Naive thymus-derived CD4-positive, alpha-beta T cell (primary cell): ENCODE data around the gene ANKLE1. TPM values are rescaled to one million over a fixed set of nuclear protein-coding genes. Genes with fewer than 3 reads are reported as not detected.
A peak's percentile ranks its signal among the peaks of the same experiment; 100 is the strongest.

Source experiments
- ATAC-seq: fragments of 150-1000 bp; cut with Tn5 transposase; 2 replicates; pipeline ENCODE4 v1.10.0; 2021; ENCODE audit warnings: mild to moderate bottlenecking, moderate library complexity
- CTCF ChIA-PET: fragments of 350-600 bp; sonication (Branson Sonifier 250); formaldehyde crosslinking; loops from one replicate; lab custom pipeline; 2021; ENCODE audit warnings: antibody characterized with exemption; lab: Charles Lee
- POLR2A ChIA-PET: fragments of 350-600 bp; sonication (Branson Sonifier 250); formaldehyde crosslinking; loops from one replicate; lab custom pipeline; 2021; ENCODE audit warnings: antibody characterized with exemption, inconsistent platforms; lab: Charles Lee
- DNase-seq, 9 donors: peaks; one replicate each; pipeline versions ENCODE4 v3.0.0 to v3.0.0-alpha.2; 2020 to 2022; ENCODE audit warnings: mixed read lengths in 1 of 9
- H3K27ac ChIP-seq: one replicate; pipeline ENCODE4 v1.7.0; 2013; ENCODE audit warnings: mild to moderate bottlenecking, low read depth, low read length, moderate library complexity
- H3K27me3 ChIP-seq, 2 donors: one replicate each; pipeline ENCODE4 v1.7.0; 2013; ENCODE audit warnings: low read length in 2 of 2, mild to moderate bottlenecking in 2 of 2, moderate library complexity in 2 of 2; ENCODE audit not compliant: control insufficient read depth in 2 of 2, insufficient read depth in 2 of 2
- H3K36me3 ChIP-seq, 3 experiments: 1 replicate in 2 of 3; 2 replicates in 1 of 3; pipeline ENCODE4 v1.7.0; 2013; ENCODE audit warnings: low read length in 3 of 3, mild to moderate bottlenecking in 3 of 3, moderate library complexity in 1 of 3; ENCODE audit not compliant: insufficient read depth in 3 of 3, control insufficient read depth in 2 of 3
- H3K4me1 ChIP-seq, 2 donors: one replicate each; pipeline ENCODE4 v1.7.0; 2013; ENCODE audit warnings: low read length in 2 of 2, mild to moderate bottlenecking in 2 of 2, moderate library complexity in 1 of 2; ENCODE audit not compliant: control insufficient read depth in 2 of 2, insufficient read depth in 2 of 2
- H3K4me3 ChIP-seq: 2 replicates; pipeline ENCODE4 v1.7.0; 2013; ENCODE audit warnings: mild to moderate bottlenecking, low read length
- H3K9me3 ChIP-seq, 3 experiments: 1 replicate in 2 of 3; 2 replicates in 1 of 3; pipeline ENCODE4 v1.7.0; 2013; ENCODE audit warnings: low read length in 3 of 3; ENCODE audit not compliant: control insufficient read depth in 2 of 3
- H3K27ac Mint-ChIP-seq, 9 donors: one replicate each; pipeline ENCODE4 v1.8.0; 2020 to 2022; ENCODE audit warnings: mixed read lengths in 9 of 9, mild to moderate bottlenecking in 8 of 9, moderate library complexity in 5 of 9, inconsistent platforms in 2 of 9
- H3K27me3 Mint-ChIP-seq, 5 donors: one replicate each; pipeline ENCODE4 v1.8.0; 2021 to 2022; ENCODE audit warnings: mixed read lengths in 5 of 5, mild to moderate bottlenecking in 1 of 5
- H3K36me3 Mint-ChIP-seq, 5 donors: one replicate each; pipeline ENCODE4 v1.8.0; 2020 to 2022; ENCODE audit warnings: mixed read lengths in 5 of 5, mild to moderate bottlenecking in 3 of 5, inconsistent platforms in 1 of 5
- H3K4me1 Mint-ChIP-seq, 7 donors: one replicate each; pipeline ENCODE4 v1.8.0; 2020 to 2022; ENCODE audit warnings: mixed read lengths in 7 of 7, mild to moderate bottlenecking in 3 of 7, inconsistent platforms in 1 of 7
- H3K4me3 Mint-ChIP-seq, 10 donors: one replicate each; pipeline ENCODE4 v1.8.0; 2020 to 2022; ENCODE audit warnings: mild to moderate bottlenecking in 10 of 10, mixed read lengths in 10 of 10, moderate library complexity in 6 of 10, inconsistent platforms in 2 of 10
- H3K9me3 Mint-ChIP-seq, 11 donors: one replicate each; pipeline ENCODE4 v1.8.0; 2020 to 2022; ENCODE audit warnings: mixed read lengths in 11 of 11, mild to moderate bottlenecking in 4 of 11, inconsistent platforms in 1 of 11, moderate library complexity in 1 of 11
- intact Hi-C, 2 donors: fragments of 100-400 bp; cut with micrococcal nuclease; formaldehyde crosslinking; loops; one replicate each; pipeline ENCODE4 v1.15.1; 2023
- polyA plus RNA-seq, 2 donors: library from polyadenylated mRNA; unstranded; fragments of 300-500 nt; fragmentation: Illumina TruSeq; gene quantifications; one replicate each; pipeline ENCODE4 v1.2.3, GENCODE V29; 2021
- total RNA-seq, 6 experiments: library from RNA in 5 of 6; stranded (reverse) in 5 of 6; gene quantifications; 1 replicate in 5 of 6; 2 replicates in 1 of 6; pipeline ENCODE4 v1.2.3 and lab custom pipeline; 2021 to 2026

The ANKLE1 gene
- total and polyA plus RNA-seq, 7 experiments from 2014 or later, result 0.29 to 5.5 (median 3.2) TPM; not detected in 1

DNA sequence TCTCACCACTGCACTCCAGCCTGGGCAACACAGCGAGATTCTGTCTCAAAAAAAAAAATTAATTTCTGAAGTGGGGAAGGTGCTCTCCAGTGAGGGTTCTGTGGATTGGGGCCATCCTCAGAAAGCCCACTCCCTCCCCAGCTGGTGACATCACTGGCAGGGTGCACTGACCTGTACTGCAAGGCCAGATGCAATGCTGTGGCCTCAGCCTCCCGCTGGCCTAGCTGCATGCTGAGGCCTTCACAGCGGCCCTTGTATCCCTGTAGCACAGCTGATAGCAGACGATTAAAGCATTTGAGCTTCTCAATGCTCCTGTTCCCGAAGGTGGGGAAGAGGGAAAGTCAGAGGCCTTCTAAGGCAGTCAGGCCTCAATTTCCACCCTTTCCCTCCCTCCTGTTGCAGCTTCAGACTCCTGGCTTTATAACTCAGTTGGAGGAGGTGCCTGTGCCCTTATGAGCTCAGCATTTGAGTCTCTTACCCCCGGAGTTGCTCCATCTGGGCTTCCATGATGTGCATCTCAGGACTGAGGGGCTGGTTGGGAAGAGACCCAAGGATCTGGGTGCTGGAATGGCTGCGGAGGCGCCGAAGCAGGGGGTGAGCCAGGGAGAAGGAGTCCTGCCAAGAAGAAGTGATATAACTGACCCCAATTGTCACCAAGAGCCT, 22.5 kb upstream of the ANKLE1 start:
- Histone ChIP-seq H3K36me3 (no peaks in the 10 kb centered on the region), H3K27me3 (no peaks in the 10 kb centered on the region), H3K4me1 (no peaks in the 10 kb centered on the region), H3K9me3 (no peaks in the 10 kb centered on the region), H3K4me3 (no peak overlapping the region), H3K27ac (no peak overlapping the region)
- Mint-ChIP-seq H3K27me3 (no peaks in the 10 kb centered on the region), H3K4me1 (peaks cover 4 to 8% (median 6%) of the 10 kb centered on the region in 7 donors), H3K36me3 (no peaks in the 10 kb centered on the region), H3K9me3 (no peaks in the 10 kb centered on the region), H3K4me3 (no peak overlapping the region), H3K27ac (no peak overlapping the region)
- intact Hi-C loops, result no loop called here
- POLR2A ChIA-PET, result interaction anchor here (0.6 to 3.5 kb wide), 6 partner anchors 8 to 112 kb away, joined by 3 to 11 read pairs (median 5); partner anchors contain the start of genes ANKLE1 and BABAM1
- no peak for DNase-seq
- CTCF ChIA-PET, result interaction anchor here (0.8 to 6.0 kb wide), 9 partner anchors 9 to 193 kb away, joined by 3 to 36 read pairs (median 3); partner anchors contain the start of gene ANKLE1
- no peak for ATAC-seq

- DNase-seq (no peak), ATAC-seq (no peak)
- ChIA-PET CTCF (interaction anchor here (0.6 to 6.0 kb wide), 10 partner anchors 23 to 893 kb away, joined by 3 to 36 read pairs (median 3); partner anchors contain the start of gene ANKLE1), POLR2A (interaction anchor here (0.6 to 3.5 kb wide), 5 partner anchors 12 to 111 kb away, joined by 3 to 11 read pairs (median 3); partner anchors contain the start of gene ANKLE1)
- Mint-ChIP-seq H3K27ac (no peak overlapping the region), H3K4me3 (no peak overlapping the region), H3K9me3 (no peaks in the 10 kb centered on the region), H3K36me3 (no peaks in the 10 kb centered on the region), H3K4me1 (peaks cover 5 to 14% (median 13%) of the 10 kb centered on the region in 7 donors), H3K27me3 (no peaks in the 10 kb centered on the region)
- Histone ChIP-seq H3K4me1 (peaks cover 0 to 6% of the 10 kb centered on the region in 2 donors), H3K27ac (no peak overlapping the region), H3K36me3 (no peaks in the 10 kb centered on the region), H3K4me3 (no peak overlapping the region), H3K9me3 (no peaks in the 10 kb centered on the region), H3K27me3 (no peaks in the 10 kb centered on the region)
- intact Hi-C loops, result loop anchor here (1.0 to 2.0 kb wide), 3 partner anchors 13 to 131 kb away; no protein-coding TSS in a partner anchor
These were observed 21.8 kb upstream of the ANKLE1 start for GRCh38 chr19:17259934-17260333.

GRCh38 chr19:17260842-17261325, 20.8 kb upstream of the ANKLE1 start:
- H3K4me1 Mint-ChIP-seq, result peaks cover 5 to 14% (median 13%) of the 10 kb centered on the region in 7 donors
- ATAC-seq (peak; percentile 100), DNase-seq (peak; percentile 76 to 90 (median 86))
- Histone ChIP-seq H3K36me3 (no peaks in the 10 kb centered on the region), H3K27ac (no peak overlapping the region), H3K9me3 (no peaks in the 10 kb centered on the region), H3K27me3 (no peaks in the 10 kb centered on the region), H3K4me1 (peaks cover 0 to 10% of the 10 kb centered on the region in 2 donors), H3K4me3 (no peak overlapping the region)
- ChIA-PET CTCF (interaction anchor here (0.6 to 6.0 kb wide), 9 partner anchors 22 to 894 kb away, joined by 3 to 36 read pairs (median 3); partner anchors contain the start of gene ANKLE1), POLR2A (interaction anchor here (3.5 kb wide), 1 partner anchor 21 kb away, joined by 11 read pairs; the partner anchor contains the start of gene ANKLE1)
- no peaks in the 10 kb centered on the region for H3K27me3 Mint-ChIP-seq
- H3K4me3 Mint-ChIP-seq, result no peak overlapping the region
- no peaks in the 10 kb centered on the region for H3K9me3 Mint-ChIP-seq
- no peaks in the 10 kb centered on the region for H3K36me3 Mint-ChIP-seq
- H3K27ac Mint-ChIP-seq, result peak overlapping the region in 3 of 9 donors; percentile 2 to 82 (median 24)
- intact Hi-C loops, result loop anchor here (1.0 to 2.0 kb wide), 6 partner anchors 14 to 194 kb away; no protein-coding TSS in a partner anchor

- Mint-ChIP-seq H3K9me3 (peaks cover 0 to 4% (median 0%) of the 10 kb centered on the region in 11 donors), H3K27ac (peak overlapping the region in 1 of 9 donors; percentile 48), H3K36me3 (no peaks in the 10 kb centered on the region), H3K4me3 (no peak overlapping the region), H3K27me3 (peaks cover 0 to 2% (median 0%) of the 10 kb centered on the region in 5 donors), H3K4me1 (peaks cover 6 to 25% (median 19%) of the 10 kb centered on the region in 7 donors)
- intact Hi-C loops, result no loop called here
- no peak for DNase-seq
- Histone ChIP-seq H3K4me3 (no peak overlapping the region), H3K27me3 (no peaks in the 10 kb centered on the region), H3K36me3 (no peaks in the 10 kb centered on the region), H3K4me1 (peaks cover 0 to 10% of the 10 kb centered on the region in 2 donors), H3K9me3 (no peaks in the 10 kb centered on the region), H3K27ac (no peak overlapping the region)
- ATAC-seq, result no peak
- ChIA-PET POLR2A (no interaction called here), CTCF (interaction anchor here (0.7 to 6.0 kb wide), 4 partner anchors 20 to 962 kb away, joined by 3 to 36 read pairs (median 6); partner anchors contain the start of gene ANKLE1)
These were observed 19.1 kb upstream of the ANKLE1 start for GRCh38 chr19:17262557-17262956.

- intact Hi-C loops, result no loop called here
- peaks cover 0 to 2% (median 0%) of the 10 kb centered on the region in 5 donors for H3K27me3 Mint-ChIP-seq
- H3K9me3 ChIP-seq, result no peaks in the 10 kb centered on the region
- peaks cover 0 to 3% (median 0%) of the 10 kb centered on the region in 3 experiments for H3K36me3 ChIP-seq
- H3K27ac Mint-ChIP-seq, result peak overlapping the region in 7 of 9 donors; percentile 0 to 82 (median 47)
- no peak overlapping the region for H3K4me3 ChIP-seq
- H3K4me1 Mint-ChIP-seq, result peaks cover 13 to 32% (median 26%) of the 10 kb centered on the region in 7 donors
- H3K36me3 Mint-ChIP-seq, result no peaks in the 10 kb centered on the region
- no peaks in the 10 kb centered on the region for H3K27me3 ChIP-seq
- no peak overlapping the region for H3K27ac ChIP-seq
- CTCF ChIA-PET, result interaction anchor here (1.1 to 1.3 kb wide), 2 partner anchors 29 to 192 kb away, joined by 4 read pairs; no protein-coding TSS in a partner anchor
- POLR2A ChIA-PET, result interaction anchor here (0.6 to 1.8 kb wide), 7 partner anchors 8 to 480 kb away, joined by 3 to 6 read pairs (median 4); partner anchors contain the start of gene USE1
- ATAC-seq (no peak), DNase-seq (no peak)
- peaks cover 0 to 4% (median 0%) of the 10 kb centered on the region in 11 donors for H3K9me3 Mint-ChIP-seq
- peaks cover 6 to 18% of the 10 kb centered on the region in 2 donors for H3K4me1 ChIP-seq
- peak overlapping the region in 2 of 10 donors; percentile 38 to 52 for H3K4me3 Mint-ChIP-seq
These were observed 17.7 kb upstream of the ANKLE1 start for GRCh38 chr19:17263712-17264640.
